Panc1 (cell line): Measurements from ENCODE around the gene TPCN1. TPM values are rescaled to one million over a fixed set of nuclear protein-coding genes. Genes with fewer than 3 reads are reported as not detected.

Experiments
- ATAC-seq: fragments of 200-7000 bp; cut with Tn5 transposase; 2 replicates; pipeline ENCODE4 v1.9.1; 2020; ENCODE audit warnings: mild to moderate bottlenecking, moderate library complexity
- BruUV-seq: library from RNA; stranded (reverse); fragments of 400-500 nt; replicated peaks from 2 replicates; lab custom pipeline; 2021; lab: Mats Ljungman, UMichigan
- CTCF ChIA-PET: fragments of 300-600 bp; sonication (Branson Sonifier 250); formaldehyde crosslinking; loops from one replicate; lab custom pipeline; 2022; ENCODE audit warnings: antibody characterized with exemption; lab: Charles Lee
- POLR2A ChIA-PET: fragments of 300-600 bp; sonication (Branson Sonifier 250); formaldehyde crosslinking; loops from one replicate; lab custom pipeline; 2022; ENCODE audit warnings: antibody characterized with exemption; lab: Charles Lee
- DNase-seq: peaks from one replicate; pipeline ENCODE4 v3.0.0-alpha.2; 2010; ENCODE audit warnings: low read depth, low spot score
- H3K27ac ChIP-seq: 2 replicates; pipeline ENCODE4 v1.5.1; 2011; ENCODE audit warnings: mild to moderate bottlenecking, low read length, inconsistent platforms
- H3K27me3 ChIP-seq: fragments of 200-500 bp; sonication (Bioruptor generic); 2 replicates; pipeline ENCODE4 v1.6.0; 2014; ENCODE audit warnings: low read length, inconsistent platforms; ENCODE audit not compliant: control insufficient read depth, insufficient read depth
- H3K36me3 ChIP-seq: fragments of 200-500 bp; sonication (Bioruptor generic); 2 replicates; pipeline ENCODE4 v1.5.1; 2014; ENCODE audit warnings: inconsistent platforms, mild to moderate bottlenecking, low read length, moderate library complexity; ENCODE audit not compliant: control insufficient read depth, insufficient read depth
- H3K4me1 ChIP-seq: 2 replicates; pipeline ENCODE4 v1.5.1; 2011; ENCODE audit warnings: inconsistent platforms, mild to moderate bottlenecking, low read length, moderate library complexity; ENCODE audit not compliant: control insufficient read depth, insufficient read depth
- H3K4me3 ChIP-seq, 2 experiments: 2 replicates each; pipeline ENCODE4 v1.5.1; 2011 to 2012; ENCODE audit warnings: low read depth in 2 of 2, low read length in 2 of 2, mild to moderate bottlenecking in 2 of 2, inconsistent platforms in 1 of 2, moderate library complexity in 1 of 2
- H3K9me3 ChIP-seq: fragments of 200-500 bp; sonication (Bioruptor generic); 2 replicates; pipeline ENCODE4 v1.5.1; 2014; ENCODE audit warnings: low read depth, mild to moderate bottlenecking, inconsistent platforms, low read length, moderate library complexity; ENCODE audit not compliant: control insufficient read depth, insufficient read depth
- CTCF ChIP-seq: fragments of 450-650 bp; IDR thresholded peaks from 2 replicates; pipeline ENCODE4 v1.5.1; 2017; ENCODE audit warnings: mild to moderate bottlenecking
- POLR2AphosphoS5 ChIP-seq: IDR thresholded peaks from 2 replicates; pipeline ENCODE4 v1.6.1; 2012; ENCODE audit warnings: mild to moderate bottlenecking, low read depth, low read length, moderate library complexity
- SIN3A ChIP-seq: IDR thresholded peaks from 2 replicates; pipeline ENCODE4 v1.6.1; 2012; ENCODE audit warnings: low read depth, mild to moderate bottlenecking, low read length, moderate library complexity, borderline replicate concordance; ENCODE audit not compliant: insufficient read depth
- TCF7L2 ChIP-seq: IDR thresholded peaks from 2 replicates; pipeline ENCODE4 v1.6.1; 2011; ENCODE audit warnings: mild to moderate bottlenecking, low read depth, low read length, inconsistent platforms
- in situ Hi-C: cut with HindIII; loops from 2 replicates; pipeline ENCODE4 v1.10.0; 2016; ENCODE audit warnings: low sequenced_read_pairs, low pct_unique_long_range_greater_than_20kb
- intact Hi-C: fragments of 100-400 bp; cut with micrococcal nuclease; formaldehyde crosslinking; loops from one replicate; pipeline ENCODE4 v1.10.0; 2022; ENCODE audit not compliant: unreplicated experiment
- total RNA-seq: library from RNA; stranded (reverse); gene quantifications from one replicate; pipeline ENCODE4 v1.2.1, GENCODE V29; 2021; ENCODE audit not compliant: unreplicated experiment
- TF ChIP-seq, protein P1 (sequence below), 2 experiments: IDR thresholded peaks; 2 replicates each; pipeline ENCODE4 v1.6.1; 2011 to 2012; ENCODE audit warnings: low read depth in 2 of 2, control low read depth in 1 of 2, low read length in 1 of 2, mild to moderate bottlenecking in 1 of 2, moderate library complexity in 1 of 2; ENCODE audit not compliant: insufficient read depth in 1 of 2

Gene TPCN1
- total RNA-seq, 1 experiment from 2014 or later = 75.2 TPM

- DNase-seq (no peak), ATAC-seq (no peak)
- Histone ChIP-seq H3K4me1 (0 out of 2 replicates have a peak, but pooled peaks cover 5% of the 10 kb centered on the region), H3K36me3 (no peaks in the 10 kb centered on the region; the same call in 1 of the 2 replicates), H3K27me3 (no peaks in the 10 kb centered on the region), H3K27ac (no peak overlapping the region), H3K9me3 (no peaks in the 10 kb centered on the region), H3K4me3 (no peak overlapping the region)
- CTCF ChIA-PET = interaction anchor here (0.5 kb wide), 1 partner anchor 829 kb away, joined by 3 read pairs; no protein-coding TSS in a partner anchor
- POLR2A ChIA-PET = interaction anchor here (0.6 kb wide), 1 partner anchor 11 kb away, joined by 6 read pairs; no protein-coding TSS in a partner anchor
- no TSS peak for BruUV-seq
- TF ChIP-seq POLR2AphosphoS5 (no peak), CTCF (no peak), SIN3A (no peak), TCF7L2 (no peak)
- TF ChIP-seq, protein P1, sequence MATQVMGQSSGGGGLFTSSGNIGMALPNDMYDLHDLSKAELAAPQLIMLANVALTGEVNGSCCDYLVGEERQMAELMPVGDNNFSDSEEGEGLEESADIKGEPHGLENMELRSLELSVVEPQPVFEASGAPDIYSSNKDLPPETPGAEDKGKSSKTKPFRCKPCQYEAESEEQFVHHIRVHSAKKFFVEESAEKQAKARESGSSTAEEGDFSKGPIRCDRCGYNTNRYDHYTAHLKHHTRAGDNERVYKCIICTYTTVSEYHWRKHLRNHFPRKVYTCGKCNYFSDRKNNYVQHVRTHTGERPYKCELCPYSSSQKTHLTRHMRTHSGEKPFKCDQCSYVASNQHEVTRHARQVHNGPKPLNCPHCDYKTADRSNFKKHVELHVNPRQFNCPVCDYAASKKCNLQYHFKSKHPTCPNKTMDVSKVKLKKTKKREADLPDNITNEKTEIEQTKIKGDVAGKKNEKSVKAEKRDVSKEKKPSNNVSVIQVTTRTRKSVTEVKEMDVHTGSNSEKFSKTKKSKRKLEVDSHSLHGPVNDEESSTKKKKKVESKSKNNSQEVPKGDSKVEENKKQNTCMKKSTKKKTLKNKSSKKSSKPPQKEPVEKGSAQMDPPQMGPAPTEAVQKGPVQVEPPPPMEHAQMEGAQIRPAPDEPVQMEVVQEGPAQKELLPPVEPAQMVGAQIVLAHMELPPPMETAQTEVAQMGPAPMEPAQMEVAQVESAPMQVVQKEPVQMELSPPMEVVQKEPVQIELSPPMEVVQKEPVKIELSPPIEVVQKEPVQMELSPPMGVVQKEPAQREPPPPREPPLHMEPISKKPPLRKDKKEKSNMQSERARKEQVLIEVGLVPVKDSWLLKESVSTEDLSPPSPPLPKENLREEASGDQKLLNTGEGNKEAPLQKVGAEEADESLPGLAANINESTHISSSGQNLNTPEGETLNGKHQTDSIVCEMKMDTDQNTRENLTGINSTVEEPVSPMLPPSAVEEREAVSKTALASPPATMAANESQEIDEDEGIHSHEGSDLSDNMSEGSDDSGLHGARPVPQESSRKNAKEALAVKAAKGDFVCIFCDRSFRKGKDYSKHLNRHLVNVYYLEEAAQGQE (IDR thresholded peaks at IDR 0.05; ENCODE audit: insufficient read depth in 1 of 2, low read depth in 2 of 2, low read length in 1 of 2) = no peak
- intact Hi-C loops = no loop called here
- in situ Hi-C loops = no loop called here
These were observed 9.3 kb downstream of the TPCN1 start for GRCh38 chr12:113230315-113231234.

GRCh38 chr12:113231235-113232088 is 10.2 kb downstream of the TPCN1 start:
- in situ Hi-C loops = no loop called here
- H3K4me1 ChIP-seq = 0 out of 2 replicates have a peak, but pooled peaks cover 5% of the 10 kb centered on the region
- no peak overlapping the region; the same call in 1 of the 2 replicates for H3K27ac ChIP-seq
- POLR2A ChIA-PET = no interaction called here
- ATAC-seq (peak; percentile 22; the same call in 1 of the 2 replicates), DNase-seq (no peak)
- no peaks in the 10 kb centered on the region; the same call in 1 of the 2 replicates for H3K36me3 ChIP-seq
- H3K4me3 ChIP-seq = no peak overlapping the region
- no peaks in the 10 kb centered on the region for H3K27me3 ChIP-seq
- BruUV-seq = no TSS peak
- intact Hi-C loops = no loop called here
- no peaks in the 10 kb centered on the region for H3K9me3 ChIP-seq
- TF ChIP-seq SIN3A (no peak), POLR2AphosphoS5 (no peak), CTCF (no peak), TCF7L2 (no peak)
- CTCF ChIA-PET = no interaction called here
